HepG2 (cell line): Measurements from ENCODE around the gene TMTC1. TPM values are rescaled to one million over a fixed set of nuclear protein-coding genes. Genes with fewer than 3 reads are reported as not detected.

ENCODE experiments used
- ATAC-seq: fragments of 200-7000 bp; cut with Tn5 transposase; 3 replicates; pipeline ENCODE4 v1.9.1; 2020; ENCODE audit warnings: mild to moderate bottlenecking, moderate library complexity
- BruUV-seq: library from RNA; stranded (reverse); fragments of 400-500 nt; replicated peaks from 2 replicates; lab custom pipeline; 2021; lab: Mats Ljungman, UMichigan
- CTCF ChIA-PET: fragments of 300-600 bp; formaldehyde crosslinking; extraction: SDS; loops from one replicate; lab custom pipeline; 2021; ENCODE audit warnings: low total read pairs, inconsistent platforms, low intra/inter-chr PET ratio; lab: Yijun Ruan, JAX
- POLR2A ChIA-PET: fragments of 350-600 bp; sonication (Branson Sonifier 250); formaldehyde crosslinking; loops from one replicate; lab custom pipeline; 2020; ENCODE audit warnings: antibody characterized with exemption, inconsistent platforms; lab: Yijun Ruan, JAX
- DNase-seq: peaks from one replicate; pipeline ENCODE4 v3.0.0-alpha.2; 2015; ENCODE audit warnings: low spot score
- FAIRE-seq: peaks from 3 replicates; lab custom pipeline; 2011; peaks lifted over from hg19 to GRCh38; lab: Jason Lieb, UNC
- H2AFZ ChIP-seq: one replicate; pipeline ENCODE4 v1.6.1; 2011; ENCODE audit warnings: low read length, inconsistent platforms
- H3K27ac ChIP-seq: fragments of 300-600 bp; 3 replicates; pipeline ENCODE4 v1.8.0; 2011; ENCODE audit warnings: mixed run types, mild to moderate bottlenecking, mixed read lengths, low read length, inconsistent platforms; ENCODE audit not compliant: insufficient read depth; ENCODE audit errors: extremely low read length
- H3K27me3 ChIP-seq, 2 experiments: fragments of 200-600 bp in 1 of 2; 2 replicates in 1 of 2; 3 replicates in 1 of 2; pipeline versions ENCODE4 v1.6.0 to v1.8.0; 2011; ENCODE audit warnings: low read length in 2 of 2, mild to moderate bottlenecking in 2 of 2, moderate library complexity in 2 of 2, inconsistent platforms in 1 of 2; ENCODE audit not compliant: insufficient read depth in 2 of 2, control insufficient read depth in 1 of 2
- H3K36me3 ChIP-seq, 2 experiments: fragments of 200-600 bp in 1 of 2; replicated peaks in 1 of 2; 2 replicates in 1 of 2; 3 replicates in 1 of 2; pipeline versions ENCODE4 v1.5.1 to v1.8.0; 2011; ENCODE audit warnings: low read length in 2 of 2, inconsistent platforms in 1 of 2; ENCODE audit not compliant: insufficient read depth in 2 of 2, control insufficient read depth in 1 of 2
- H3K4me1 ChIP-seq: 2 replicates; pipeline ENCODE4 v1.5.1; 2012; ENCODE audit warnings: low read length, inconsistent platforms; ENCODE audit not compliant: insufficient read depth
- H3K4me2 ChIP-seq: 2 replicates; pipeline ENCODE4 v1.6.0; 2011; ENCODE audit warnings: low read depth, low read length, inconsistent platforms
- H3K4me3 ChIP-seq, 3 experiments: fragments of 200-600 bp in 1 of 3; sonication (generic), shearing (Covaris generic) in 1 of 3; replicated peaks in 1 of 3; 2 replicates each; pipeline ENCODE4 v1.5.1; 2011 to 2016; ENCODE audit warnings: low read length in 3 of 3, inconsistent platforms in 2 of 3, low read depth in 2 of 3, mild to moderate bottlenecking in 2 of 3, control low read depth in 1 of 3, mixed read lengths in 1 of 3; ENCODE audit not compliant: insufficient read depth in 1 of 3
- H3K79me2 ChIP-seq: one replicate; pipeline ENCODE4 v1.6.1; 2011; ENCODE audit warnings: low read length, inconsistent platforms; ENCODE audit not compliant: insufficient read depth
- H3K9ac ChIP-seq: 2 replicates; pipeline ENCODE4 v1.6.0; 2011; ENCODE audit warnings: mild to moderate bottlenecking, low read depth, low read length, inconsistent platforms; ENCODE audit not compliant: insufficient read depth
- H3K9me3 ChIP-seq: 2 replicates; pipeline ENCODE4 v1.5.1; 2012; ENCODE audit warnings: mild to moderate bottlenecking, low read length
- H4K20me1 ChIP-seq: 2 replicates; pipeline ENCODE4 v1.6.0; 2011; ENCODE audit warnings: inconsistent platforms, mild to moderate bottlenecking, low read length, moderate library complexity; ENCODE audit not compliant: insufficient read depth
- BRCA1 ChIP-seq: sonication (generic); formaldehyde crosslinking; IDR thresholded peaks from 2 replicates; pipeline ENCODE4 v1.4.0; 2020; ENCODE audit warnings: missing genetic modification reagents
- ELF4 ChIP-seq: sonication (generic); formaldehyde crosslinking; IDR thresholded peaks from 2 replicates; pipeline ENCODE4 v1.5.0; 2020; ENCODE audit warnings: missing genetic modification reagents, mild to moderate bottlenecking, moderate library complexity, borderline replicate concordance
- FOXO4 ChIP-seq: sonication (generic); formaldehyde crosslinking; conservative IDR thresholded peaks from 2 replicates; pipeline ENCODE4 v1.8.1; 2023; ENCODE audit warnings: missing genetic modification reagents
- HOXA5 ChIP-seq: sonication (generic); formaldehyde crosslinking; IDR thresholded peaks from 2 replicates; pipeline ENCODE4 v1.4.0; 2020; ENCODE audit warnings: missing genetic modification reagents
- JUNB ChIP-seq: sonication (generic); formaldehyde crosslinking; IDR thresholded peaks from 2 replicates; pipeline ENCODE4 v1.8.0; 2022; ENCODE audit warnings: missing genetic modification reagents, mild to moderate bottlenecking, borderline replicate concordance
- KMT2B ChIP-seq: IDR thresholded peaks from 2 replicates; pipeline ENCODE4 v1.6.1; 2016; ENCODE audit warnings: missing genetic modification reagents, missing compliant biosample characterization
- MED8 ChIP-seq: sonication (generic); formaldehyde crosslinking; IDR thresholded peaks from 2 replicates; pipeline ENCODE4 v1.8.1; 2023; ENCODE audit warnings: mild to moderate bottlenecking, missing genetic modification reagents; ENCODE audit not compliant: insufficient replicate concordance
- MTF1 ChIP-seq: sonication (generic); formaldehyde crosslinking; IDR thresholded peaks from 2 replicates; pipeline ENCODE4 v1.5.0; 2020; ENCODE audit warnings: missing genetic modification reagents
- NFYB ChIP-seq: sonication (generic); formaldehyde crosslinking; IDR thresholded peaks from 2 replicates; pipeline ENCODE4 v1.4.0; 2020; ENCODE audit warnings: missing genetic modification reagents
- RCOR2 ChIP-seq: IDR thresholded peaks from 2 replicates; pipeline ENCODE4 v1.6.1; 2016; ENCODE audit warnings: missing biosample characterization, missing genetic modification reagents
- RXRB ChIP-seq: IDR thresholded peaks from 2 replicates; pipeline ENCODE4 v1.6.1; 2016; ENCODE audit warnings: borderline replicate concordance, missing genetic modification reagents, missing compliant biosample characterization
- SALL2 ChIP-seq: sonication (generic); formaldehyde crosslinking; IDR thresholded peaks from 2 replicates; pipeline ENCODE4 v1.8.1; 2023; ENCODE audit warnings: mild to moderate bottlenecking, missing genetic modification reagents, inconsistent platforms
- SIX1 ChIP-seq: sonication (generic); formaldehyde crosslinking; IDR thresholded peaks from 2 replicates; pipeline ENCODE4 v1.4.0; 2020; ENCODE audit warnings: missing genetic modification reagents, borderline replicate concordance
- SRSF1 ChIP-seq: fragments of 200-400 bp; formaldehyde crosslinking; optimal IDR thresholded peaks from 2 replicates; pipeline ENCODE3; 2017; ENCODE audit warnings: mild to moderate bottlenecking, low read depth, low read length, moderate library complexity
- WIZ ChIP-seq: sonication (generic); formaldehyde crosslinking; IDR thresholded peaks from 2 replicates; pipeline ENCODE4 v1.5.1; 2020; ENCODE audit warnings: mild to moderate bottlenecking, missing genetic modification reagents
- ZC3H4 ChIP-seq: sonication (generic); formaldehyde crosslinking; IDR thresholded peaks from 2 replicates; pipeline ENCODE4 v1.4.0; 2020; ENCODE audit warnings: missing genetic modification reagents, borderline replicate concordance
- ZHX1 ChIP-seq: sonication (generic); formaldehyde crosslinking; IDR thresholded peaks from 2 replicates; pipeline ENCODE4 v1.8.1; 2022; ENCODE audit warnings: low read depth, mild to moderate bottlenecking, missing genetic modification reagents
- ZNF101 ChIP-seq: sonication (generic); formaldehyde crosslinking; IDR thresholded peaks from 2 replicates; pipeline ENCODE4 v1.4.0; 2020; ENCODE audit warnings: mild to moderate bottlenecking, low read depth, missing genetic modification reagents, borderline replicate concordance
- ZNF20 ChIP-seq: sonication (generic); formaldehyde crosslinking; IDR thresholded peaks from 2 replicates; pipeline ENCODE4 v1.4.0; 2020; ENCODE audit warnings: mild to moderate bottlenecking, moderate library complexity, missing genetic modification reagents
- ZNF343 ChIP-seq: sonication (generic); formaldehyde crosslinking; IDR thresholded peaks from 2 replicates; pipeline ENCODE4 v1.4.0; 2020; ENCODE audit warnings: mild to moderate bottlenecking, missing genetic modification reagents
- ZNF546 ChIP-seq: sonication (generic); formaldehyde crosslinking; conservative IDR thresholded peaks from 2 replicates; pipeline ENCODE4 v1.8.1; 2023; ENCODE audit warnings: mild to moderate bottlenecking, missing genetic modification reagents
- ZNF781 ChIP-seq: sonication (generic); formaldehyde crosslinking; IDR thresholded peaks from 2 replicates; pipeline ENCODE4 v1.5.1; 2020; ENCODE audit warnings: borderline replicate concordance, mild to moderate bottlenecking, missing genetic modification reagents; ENCODE audit errors: not compliant biosample characterization
- WGBS: methylation state at CpG from one replicate; pipeline ENCODE4 v1.1.6; 2017; ENCODE audit warnings: low lambda C conversion rate; 5-methylcytosine and 5-hydroxymethylcytosine counted together
- in situ Hi-C: cut with HindIII; loops from 2 replicates; pipeline ENCODE4 v1.10.0; 2017; ENCODE audit warnings: low pct_unique_long_range_greater_than_20kb; ENCODE audit not compliant: extremely low pct_ligation_motif_present
- intact Hi-C: fragments of 100-400 bp; cut with micrococcal nuclease; formaldehyde crosslinking; loops from one replicate; pipeline ENCODE4 v1.10.0; 2022; ENCODE audit not compliant: unreplicated experiment
- polyA plus RNA-seq, 8 experiments: library from polyadenylated mRNA; depleted of rRNA in 3 of 8; stranded (reverse) in 7 of 8; unstranded in 1 of 8; fragments of >200 nt; fragmentation: Illumina TruSeq in 4 of 8; extraction: Trizol in 4 of 8; gene quantifications; 2 replicates each; pipeline versions ENCODE4 v1.2.1 to v1.2.3, GENCODE V29; 2011 to 2016; ENCODE audit warnings: low read depth in 4 of 8, missing spikeins in 1 of 8, mixed read lengths in 1 of 8; ENCODE audit not compliant: insufficient read depth in 1 of 8
- total RNA-seq, 5 experiments: library from RNA; depleted of rRNA; stranded (reverse); fragments of >200 nt; fragmentation: Illumina TruSeq; extraction: Trizol; gene quantifications; 2 replicates each; pipeline ENCODE4 v1.2.3, GENCODE V29; 2016; ENCODE audit warnings: low read depth in 1 of 5

TMTC1 gene
- total and polyA plus RNA-seq, 2 of the 13 experiments (the other 11 are each of a cell fraction or from before 2014, with no cell fraction given), result 0.69 to 1.8 TPM

- TF ChIP-seq ZNF781 (CRISPR knock-in tag) (no peak), MTF1 (CRISPR knock-in tag) (no peak), ZNF101 (CRISPR knock-in tag) (no peak), ZNF343 (CRISPR knock-in tag) (no peak), ZNF546 (CRISPR knock-in tag) (no peak), ZHX1 (no peak), ZNF20 (CRISPR knock-in tag) (no peak), HOXA5 (CRISPR knock-in tag) (no peak)
Observed at GRCh38 chr12:29544428-29545101, 239.2 kb downstream of the TMTC1 start (continued).

DNA sequence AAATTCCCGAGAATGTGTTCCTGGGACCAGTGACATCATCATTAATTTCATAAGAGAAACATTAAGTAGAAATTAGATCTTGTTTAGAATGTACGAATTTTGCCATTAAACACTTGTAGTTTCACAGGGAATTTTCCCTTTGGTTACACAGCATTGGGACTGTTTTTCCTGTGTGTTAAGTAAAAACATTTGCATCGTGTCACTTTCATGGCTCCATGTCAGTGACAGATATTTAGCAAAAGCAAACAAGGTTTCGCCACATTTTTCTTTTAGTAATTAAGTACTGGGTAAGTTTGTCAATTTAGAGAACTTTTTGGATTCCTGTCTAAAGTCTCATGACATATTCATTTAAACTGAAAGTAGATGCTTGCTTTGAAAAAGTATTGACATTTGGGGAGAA, 240.7 kb downstream of the TMTC1 start:
- no peaks in the 10 kb centered on the region for H3K27me3 ChIP-seq
- no peak overlapping the region for H3K4me2 ChIP-seq
- no peaks in the 10 kb centered on the region for H3K9me3 ChIP-seq
- CTCF ChIA-PET, result no interaction called here
- no peaks in the 10 kb centered on the region for H3K79me2 ChIP-seq
- in situ Hi-C loops, result loop anchor here (25.0 kb wide), 1 partner anchor 1294 kb away; no protein-coding TSS in a partner anchor
- H3K4me3 ChIP-seq, result no peak overlapping the region
- 45% methylated on average over 4 of the region's 4 CpGs for WGBS
- no peak for FAIRE-seq
- no peaks in the 10 kb centered on the region for H4K20me1 ChIP-seq
- POLR2A ChIA-PET, result no interaction called here
- intact Hi-C loops, result no loop called here
- no peak for TF ChIP-seq SIX1 (CRISPR knock-in tag)
- no peak for TF ChIP-seq SRSF1
- TF ChIP-seq NFYB (CRISPR knock-in tag), result no peak
- TF ChIP-seq ZC3H4 (CRISPR knock-in tag), result no peak
- TF ChIP-seq KMT2B (CRISPR knock-in tag), result no peak
- no peak for TF ChIP-seq BRCA1 (CRISPR knock-in tag)
- no peak for TF ChIP-seq ELF4
- TF ChIP-seq RCOR2 (CRISPR knock-in tag), result no peak
- TF ChIP-seq MED8 (CRISPR knock-in tag), result no peak
- TF ChIP-seq WIZ, result no peak
- no peak for TF ChIP-seq RXRB (CRISPR knock-in tag)
- no peak for TF ChIP-seq FOXO4 (CRISPR knock-in tag)
- no peak for TF ChIP-seq SALL2 (CRISPR knock-in tag)
- no peak for TF ChIP-seq JUNB (CRISPR knock-in tag)
- H3K9ac ChIP-seq, result no peak overlapping the region
- no TSS peak for BruUV-seq
- H2AFZ ChIP-seq, result no peak overlapping the region
- no peak for DNase-seq
- no peak for ATAC-seq
- no peaks in the 10 kb centered on the region for H3K36me3 ChIP-seq
- no peak overlapping the region for H3K27ac ChIP-seq
- no peaks in the 10 kb centered on the region for H3K4me1 ChIP-seq
